Astrocyte (in vitro differentiated cells and primary cell): ENCODE results near the gene C1QTNF3. TPM values are rescaled to one million over a fixed set of nuclear protein-coding genes. Genes with fewer than 3 reads are reported as not detected.

Experiments used
- DNase-seq: peaks from one replicate; pipeline ENCODE4 v3.0.0-alpha.2; 2010; ENCODE audit warnings: low read depth
- FAIRE-seq: peaks from 2 replicates; lab custom pipeline; 2011; peaks lifted over from hg19 to GRCh38; lab: Jason Lieb, UNC
- H2AFZ ChIP-seq: 2 replicates; pipeline ENCODE4 v1.6.0; 2012; ENCODE audit warnings: low read depth, low read length, inconsistent platforms
- H3K27ac ChIP-seq: 2 replicates; pipeline ENCODE4 v1.5.1; 2011; ENCODE audit warnings: low read depth, low read length, inconsistent platforms
- H3K27me3 ChIP-seq: 2 replicates; pipeline ENCODE4 v1.6.0; 2011; ENCODE audit warnings: low read length, inconsistent platforms; ENCODE audit not compliant: insufficient read depth
- H3K36me3 ChIP-seq: 2 replicates; pipeline ENCODE4 v1.5.1; 2011; ENCODE audit warnings: low read length, inconsistent platforms; ENCODE audit not compliant: insufficient read depth
- H3K4me1 ChIP-seq: 2 replicates; pipeline ENCODE4 v1.5.1; 2011; ENCODE audit warnings: low read length, inconsistent platforms; ENCODE audit not compliant: insufficient read depth
- H3K4me2 ChIP-seq: 2 replicates; pipeline ENCODE4 v1.6.0; 2012; ENCODE audit warnings: low read length, inconsistent platforms
- H3K4me3 ChIP-seq: 2 replicates; pipeline ENCODE4 v1.5.1; 2011; ENCODE audit warnings: low read depth, mild to moderate bottlenecking, low read length, inconsistent platforms; ENCODE audit not compliant: insufficient read depth
- H3K79me2 ChIP-seq: 2 replicates; pipeline ENCODE4 v1.6.0; 2012; ENCODE audit warnings: mild to moderate bottlenecking, low read length, inconsistent platforms; ENCODE audit not compliant: insufficient read depth
- H3K9ac ChIP-seq: 2 replicates; pipeline ENCODE4 v1.6.0; 2012; ENCODE audit warnings: mild to moderate bottlenecking, low read length, inconsistent platforms
- H3K9me3 ChIP-seq: 2 replicates; pipeline ENCODE4 v1.5.1; 2012; ENCODE audit warnings: low read depth, mild to moderate bottlenecking, low read length, inconsistent platforms; ENCODE audit not compliant: insufficient read depth
- H4K20me1 ChIP-seq: 2 replicates; pipeline ENCODE4 v1.6.0; 2012; ENCODE audit warnings: low read length, inconsistent platforms; ENCODE audit not compliant: insufficient read depth
- H3K27ac Mint-ChIP-seq: one replicate; pipeline ENCODE4 v1.8.0; 2021; ENCODE audit warnings: mild to moderate bottlenecking, mixed read lengths; ENCODE audit not compliant: unreplicated experiment
- H3K27me3 Mint-ChIP-seq: one replicate; pipeline ENCODE4 v1.8.0; 2021; ENCODE audit warnings: low read depth, mixed read lengths; ENCODE audit not compliant: unreplicated experiment
- H3K36me3 Mint-ChIP-seq: one replicate; pipeline ENCODE4 v1.8.0; 2021; ENCODE audit warnings: low read depth, mixed read lengths; ENCODE audit not compliant: unreplicated experiment
- H3K4me1 Mint-ChIP-seq: one replicate; pipeline ENCODE4 v1.8.0; 2021; ENCODE audit warnings: low read depth, mixed read lengths; ENCODE audit not compliant: unreplicated experiment
- H3K4me3 Mint-ChIP-seq: one replicate; pipeline ENCODE4 v1.8.0; 2021; ENCODE audit warnings: mild to moderate bottlenecking, moderate library complexity, mixed read lengths; ENCODE audit not compliant: unreplicated experiment
- H3K9me3 Mint-ChIP-seq: one replicate; pipeline ENCODE4 v1.8.0; 2021; ENCODE audit warnings: mild to moderate bottlenecking, mixed read lengths; ENCODE audit not compliant: unreplicated experiment
- CTCF ChIP-seq: IDR thresholded peaks from 2 replicates; pipeline ENCODE4 v1.5.1; 2011; ENCODE audit warnings: low read depth, mild to moderate bottlenecking, inconsistent platforms, low read length, moderate library complexity; ENCODE audit not compliant: insufficient read depth
- EZH2 ChIP-seq: IDR thresholded peaks from 2 replicates; pipeline ENCODE4 v1.6.1; 2012; ENCODE audit warnings: mild to moderate bottlenecking, low read length, inconsistent platforms; ENCODE audit not compliant: insufficient read depth
- total RNA-seq: library from RNA; stranded (reverse); gene quantifications from 2 replicates; pipeline ENCODE4 v1.2.1, GENCODE V29; 2021

Gene C1QTNF3
- total RNA-seq, 1 donor from 2014 or later: 0.95 TPM

- H4K20me1 ChIP-seq: no peaks in the 10 kb centered on the region
- H3K36me3 Mint-ChIP-seq: peaks cover 8% of the 10 kb centered on the region
- H3K4me3 ChIP-seq: no peak overlapping the region
- no peak overlapping the region for H3K27ac Mint-ChIP-seq
- H2AFZ ChIP-seq: no peak overlapping the region
- no peaks in the 10 kb centered on the region for H3K9me3 Mint-ChIP-seq
- H3K27ac ChIP-seq: no peak overlapping the region
- H3K4me1 ChIP-seq: peaks cover 14% of the 10 kb centered on the region
- TF ChIP-seq CTCF (no peak), EZH2 (no peak)
- FAIRE-seq: no peak
- no peak overlapping the region for H3K9ac ChIP-seq
- no peak overlapping the region for H3K4me2 ChIP-seq
- no peak overlapping the region for H3K4me3 Mint-ChIP-seq
- no peak for DNase-seq
- no peaks in the 10 kb centered on the region for H3K36me3 ChIP-seq
- no peaks in the 10 kb centered on the region for H3K27me3 Mint-ChIP-seq
- peaks cover 11% of the 10 kb centered on the region for H3K4me1 Mint-ChIP-seq
- peaks cover 11% of the 10 kb centered on the region for H3K79me2 ChIP-seq
- no peaks in the 10 kb centered on the region for H3K27me3 ChIP-seq
- no peaks in the 10 kb centered on the region for H3K9me3 ChIP-seq
Measured at GRCh38 chr5:34003941-34004340, 39.1 kb downstream of the C1QTNF3 start.

DNA sequence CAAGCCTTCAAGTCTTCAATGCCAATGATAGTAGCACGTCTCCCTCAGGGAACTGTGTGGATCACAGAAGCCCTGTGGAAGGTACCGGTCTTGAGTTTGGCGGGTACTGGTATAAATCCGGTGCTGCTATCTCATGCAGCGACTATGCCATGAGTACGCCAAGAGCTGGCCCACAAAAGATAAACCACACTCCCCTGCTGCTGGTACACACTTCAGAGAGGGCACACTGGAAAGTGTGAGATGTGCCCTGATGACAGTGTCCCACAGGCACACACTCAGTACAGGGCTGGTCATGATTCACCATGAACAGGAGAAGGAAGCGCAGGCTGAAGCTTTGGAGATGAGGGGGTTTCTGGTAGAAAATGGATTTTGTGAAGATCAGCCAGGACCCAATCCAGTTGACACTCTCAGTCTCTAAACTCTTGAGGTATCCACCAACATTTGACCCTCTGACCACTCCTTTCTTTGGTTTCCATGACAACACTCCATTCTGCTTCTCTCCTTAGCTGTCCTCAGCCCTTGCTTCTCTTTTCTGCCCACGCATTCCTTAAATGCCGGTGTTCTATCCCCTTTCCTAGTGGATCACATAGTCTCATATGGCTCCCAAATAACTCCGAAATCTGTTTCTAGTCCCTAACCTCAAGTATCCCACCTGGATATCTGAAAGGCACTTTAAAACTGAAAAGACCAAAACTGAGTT lies 40.2 kb downstream of the C1QTNF3 start:
- no peak overlapping the region for H2AFZ ChIP-seq
- peak overlapping the region; percentile 60 for H3K27ac Mint-ChIP-seq

More for the DNA sequence above, 40.2 kb downstream of the C1QTNF3 start:
- Histone ChIP-seq H3K27me3 (no peaks in the 10 kb centered on the region), H3K4me3 (no peak overlapping the region), H3K9ac (no peak overlapping the region), H3K36me3 (no peaks in the 10 kb centered on the region), H3K4me1 (peaks cover 14% of the 10 kb centered on the region), H3K79me2 (peaks cover 11% of the 10 kb centered on the region), H3K4me2 (no peak overlapping the region), H4K20me1 (no peaks in the 10 kb centered on the region), H3K9me3 (no peaks in the 10 kb centered on the region), H3K27ac (no peak overlapping the region)
- TF ChIP-seq CTCF (no peak), EZH2 (no peak)
- Mint-ChIP-seq H3K9me3 (no peaks in the 10 kb centered on the region), H3K4me1 (peaks cover 10% of the 10 kb centered on the region), H3K36me3 (peaks cover 11% of the 10 kb centered on the region), H3K4me3 (no peak overlapping the region), H3K27me3 (no peaks in the 10 kb centered on the region)
- no peak for DNase-seq
- no peak for FAIRE-seq
